Loucy (cell line): Measurements from ENCODE around the gene SEL1L.
"Not testable (repeated sequence)": the region's sequence is repeated elsewhere in the genome, so short reads cannot be mapped to it uniquely, and the experiment has no call there.

Experiments
- H2AFZ ChIP-seq: fragments of 200-600 bp; sonication (generic); 2 replicates; pipeline ENCODE4 v1.6.0; 2016; ENCODE audit warnings: antibody characterized with exemption, mild to moderate bottlenecking, low read length, moderate library complexity
- H3F3A ChIP-seq: fragments of 200-600 bp; 2 replicates; pipeline ENCODE4 v1.6.0; 2016; ENCODE audit warnings: antibody characterized with exemption, low read depth, mild to moderate bottlenecking
- H3K27me3 ChIP-seq: fragments of 200-600 bp; sonication (generic); 2 replicates; pipeline ENCODE4 v1.6.1; 2014; ENCODE audit warnings: low read length, mild to moderate bottlenecking; ENCODE audit not compliant: insufficient read depth, poor library complexity, severe bottlenecking
- H3K36me3 ChIP-seq: fragments of 200-600 bp; sonication (generic); 2 replicates; pipeline ENCODE4 v1.6.1; 2016; ENCODE audit warnings: low read length; ENCODE audit not compliant: insufficient read depth
- H3K4me1 ChIP-seq: fragments of 200-600 bp; sonication (generic); 2 replicates; pipeline ENCODE4 v1.5.1; 2014; ENCODE audit warnings: low read length, mild to moderate bottlenecking; ENCODE audit not compliant: insufficient read depth, poor library complexity, severe bottlenecking
- H3K4me2 ChIP-seq: fragments of 200-600 bp; sonication (generic); 2 replicates; pipeline ENCODE4 v1.6.0; 2014; ENCODE audit warnings: antibody characterized with exemption, low read length, low read depth, mild to moderate bottlenecking; ENCODE audit not compliant: poor library complexity, severe bottlenecking
- H3K4me3 ChIP-seq: fragments of 200-600 bp; sonication (generic); 2 replicates; pipeline ENCODE4 v1.5.1; 2014; ENCODE audit warnings: low read length, mild to moderate bottlenecking, mixed read lengths; ENCODE audit not compliant: poor library complexity, severe bottlenecking
- H3K79me2 ChIP-seq: fragments of 200-600 bp; sonication (generic); 2 replicates; pipeline ENCODE4 v1.6.1; 2014; ENCODE audit warnings: low read length; ENCODE audit not compliant: insufficient read depth
- H3K9ac ChIP-seq: fragments of 200-600 bp; sonication (generic); 2 replicates; pipeline ENCODE4 v1.6.0; 2014; ENCODE audit warnings: mild to moderate bottlenecking, low read depth, low read length, moderate library complexity; ENCODE audit not compliant: poor library complexity, severe bottlenecking
- H3K9me2 ChIP-seq: fragments of 200-600 bp; sonication (generic); replicated peaks from 2 replicates; pipeline ENCODE4 v1.6.1; 2016; ENCODE audit warnings: low read depth, low read length, mixed read lengths
- H3K9me3 ChIP-seq: fragments of 200-600 bp; sonication (generic); 2 replicates; pipeline ENCODE4 v1.6.1; 2014; ENCODE audit warnings: mild to moderate bottlenecking, antibody characterized with exemption, low read length, low read depth; ENCODE audit not compliant: insufficient read depth
- H4K20me1 ChIP-seq: fragments of 200-600 bp; sonication (generic); 2 replicates; pipeline ENCODE4 v1.6.0; 2014; ENCODE audit warnings: antibody characterized with exemption, low read length, mild to moderate bottlenecking; ENCODE audit not compliant: insufficient read depth, poor library complexity, severe bottlenecking
- EZH2phosphoT487 ChIP-seq: fragments of 200-600 bp; IDR thresholded peaks from 2 replicates; pipeline ENCODE4 v1.6.1; 2018; ENCODE audit warnings: antibody characterized with exemption, mild to moderate bottlenecking, moderate library complexity, borderline replicate concordance
- TF ChIP-seq, protein P1 (sequence below): fragments of 200-600 bp; sonication (generic); conservative IDR thresholded peaks from 2 replicates; pipeline ENCODE4 v1.5.1; 2014; ENCODE audit warnings: mild to moderate bottlenecking, antibody characterized with exemption, low read length

The SEL1L gene

GRCh38 chr14:81464253-81465002 lies 69.2 kb downstream of the SEL1L start:
- Histone ChIP-seq H3K27me3 (no peaks in the 10 kb centered on the region), H3K4me1 (no peaks in the 10 kb centered on the region), H3K9ac (peak overlapping the region; percentile 69), H3K9me2 (no peaks in the 10 kb centered on the region), H4K20me1 (no peaks in the 10 kb centered on the region), H3K4me2 (peak overlapping the region; percentile 65), H2AFZ (peak overlapping the region; percentile 99), H3F3A (no peaks in the 10 kb centered on the region), H3K4me3 (peak overlapping the region; percentile 76), H3K79me2 (no peaks in the 10 kb centered on the region), H3K9me3 (no peaks in the 10 kb centered on the region), H3K36me3 (no peaks in the 10 kb centered on the region)
- TF ChIP-seq, protein P1, sequence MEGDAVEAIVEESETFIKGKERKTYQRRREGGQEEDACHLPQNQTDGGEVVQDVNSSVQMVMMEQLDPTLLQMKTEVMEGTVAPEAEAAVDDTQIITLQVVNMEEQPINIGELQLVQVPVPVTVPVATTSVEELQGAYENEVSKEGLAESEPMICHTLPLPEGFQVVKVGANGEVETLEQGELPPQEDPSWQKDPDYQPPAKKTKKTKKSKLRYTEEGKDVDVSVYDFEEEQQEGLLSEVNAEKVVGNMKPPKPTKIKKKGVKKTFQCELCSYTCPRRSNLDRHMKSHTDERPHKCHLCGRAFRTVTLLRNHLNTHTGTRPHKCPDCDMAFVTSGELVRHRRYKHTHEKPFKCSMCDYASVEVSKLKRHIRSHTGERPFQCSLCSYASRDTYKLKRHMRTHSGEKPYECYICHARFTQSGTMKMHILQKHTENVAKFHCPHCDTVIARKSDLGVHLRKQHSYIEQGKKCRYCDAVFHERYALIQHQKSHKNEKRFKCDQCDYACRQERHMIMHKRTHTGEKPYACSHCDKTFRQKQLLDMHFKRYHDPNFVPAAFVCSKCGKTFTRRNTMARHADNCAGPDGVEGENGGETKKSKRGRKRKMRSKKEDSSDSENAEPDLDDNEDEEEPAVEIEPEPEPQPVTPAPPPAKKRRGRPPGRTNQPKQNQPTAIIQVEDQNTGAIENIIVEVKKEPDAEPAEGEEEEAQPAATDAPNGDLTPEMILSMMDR: peak; percentile 99
- no peak for TF ChIP-seq EZH2phosphoT487

- not testable (repeated sequence) for H3K36me3 ChIP-seq, H3K27me3 ChIP-seq, H3K4me3 ChIP-seq, H2AFZ ChIP-seq, H4K20me1 ChIP-seq, H3K79me2 ChIP-seq, H3F3A ChIP-seq, H3K4me1 ChIP-seq, H3K9ac ChIP-seq, H3K9me2 ChIP-seq, H3K4me2 ChIP-seq, H3K9me3 ChIP-seq
Observed at GRCh38 chr14:81462356-81462755, 71.3 kb downstream of the SEL1L start.

DNA sequence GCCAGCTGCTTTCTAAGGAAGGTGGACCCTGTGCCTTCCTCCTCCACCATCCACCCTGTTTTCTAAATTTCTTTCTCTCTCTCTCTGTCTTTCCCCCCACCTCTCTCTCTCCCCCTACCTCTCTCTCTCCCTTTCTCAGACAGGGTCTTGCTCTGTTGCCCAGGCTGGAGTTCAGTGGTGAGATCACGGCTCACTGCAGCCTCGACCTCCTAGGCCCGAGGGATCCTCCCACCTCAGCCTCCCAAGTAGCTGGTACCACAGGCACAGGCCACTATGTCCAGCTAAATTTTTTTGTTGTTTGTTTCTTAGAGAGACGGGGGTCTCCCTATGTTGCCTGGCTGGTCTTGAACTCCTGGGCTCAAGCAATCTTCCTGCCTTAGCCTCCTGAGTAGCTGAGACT lies 73.7 kb downstream of the SEL1L start:
- no peaks in the 10 kb centered on the region for H3K27me3 ChIP-seq
- no peak overlapping the region for H3K4me3 ChIP-seq
- no peak for TF ChIP-seq EZH2phosphoT487
- TF ChIP-seq, protein P1: no peak
- H3K9me3 ChIP-seq: no peaks in the 10 kb centered on the region
- no peaks in the 10 kb centered on the region for H3K9me2 ChIP-seq
- no peak overlapping the region for H3K4me2 ChIP-seq
- H3K4me1 ChIP-seq: peaks cover 2% of the 10 kb centered on the region
- H4K20me1 ChIP-seq: no peaks in the 10 kb centered on the region
- H3K79me2 ChIP-seq: no peaks in the 10 kb centered on the region
- no peaks in the 10 kb centered on the region for H3K36me3 ChIP-seq
- no peak overlapping the region for H2AFZ ChIP-seq
- H3F3A ChIP-seq: no peaks in the 10 kb centered on the region
- no peak overlapping the region for H3K9ac ChIP-seq

GRCh38 chr14:81458352-81458751 lies 75.3 kb downstream of the SEL1L start:
- Histone ChIP-seq H4K20me1 (no peaks in the 10 kb centered on the region), H3K9me2 (no peaks in the 10 kb centered on the region), H3K9ac (no peak overlapping the region), H3F3A (no peaks in the 10 kb centered on the region), H3K4me3 (no peak overlapping the region), H3K4me2 (no peak overlapping the region), H2AFZ (no peak overlapping the region), H3K9me3 (no peaks in the 10 kb centered on the region), H3K36me3 (no peaks in the 10 kb centered on the region), H3K27me3 (no peaks in the 10 kb centered on the region), H3K4me1 (peaks cover 2% of the 10 kb centered on the region), H3K79me2 (no peaks in the 10 kb centered on the region)
- TF ChIP-seq, protein P1: no peak
- no peak for TF ChIP-seq EZH2phosphoT487
